H9 (cell line): ENCODE results near the gene VSTM4. TPM values are rescaled to one million over a fixed set of nuclear protein-coding genes. Genes with fewer than 3 reads are reported as not detected.

Experiments used
- DNase-seq: peaks from one replicate; pipeline ENCODE4 v3.0.0-alpha.2; 2017
- H2AFZ ChIP-seq: one replicate; pipeline ENCODE4 v1.6.1; 2013; ENCODE audit warnings: mild to moderate bottlenecking, low read length, control low read depth, moderate library complexity
- H2AK5ac ChIP-seq: 2 replicates; pipeline ENCODE4 v1.6.1; 2013; ENCODE audit warnings: low read length, control low read depth, mixed read lengths; ENCODE audit not compliant: insufficient read length
- H2BK120ac ChIP-seq: one replicate; pipeline ENCODE4 v1.6.1; 2013; ENCODE audit warnings: low read depth, mild to moderate bottlenecking, low read length, control low read depth, inconsistent platforms; ENCODE audit not compliant: poor library complexity, severe bottlenecking
- H2BK12ac ChIP-seq: 2 replicates; pipeline ENCODE4 v1.6.1; 2013; ENCODE audit warnings: low read length, control low read depth, mixed read lengths, low read depth; ENCODE audit not compliant: insufficient read length
- H2BK15ac ChIP-seq: 2 replicates; pipeline ENCODE4 v1.6.1; 2013; ENCODE audit warnings: low read depth, low read length, control low read depth
- H2BK20ac ChIP-seq: one replicate; pipeline ENCODE4 v1.6.1; 2013; ENCODE audit warnings: low read depth, mild to moderate bottlenecking, low read length, control low read depth, inconsistent platforms; ENCODE audit not compliant: poor library complexity, severe bottlenecking
- H2BK5ac ChIP-seq: 2 replicates; pipeline ENCODE4 v1.6.1; 2013; ENCODE audit warnings: low read length, control low read depth, mixed read lengths; ENCODE audit not compliant: insufficient read length
- H3K14ac ChIP-seq: 2 replicates; pipeline ENCODE4 v1.6.1; 2013; ENCODE audit warnings: low read length, control low read depth; ENCODE audit not compliant: insufficient read depth
- H3K18ac ChIP-seq: 2 replicates; pipeline ENCODE4 v1.6.1; 2013; ENCODE audit warnings: low read depth, mild to moderate bottlenecking, mixed read lengths, low read length, control low read depth; ENCODE audit not compliant: insufficient read length
- H3K23ac ChIP-seq: 2 replicates; pipeline ENCODE4 v1.6.1; 2013; ENCODE audit warnings: low read length, control low read depth, mixed read lengths, low read depth; ENCODE audit not compliant: insufficient read length
- H3K23me2 ChIP-seq: 2 replicates; pipeline ENCODE4 v1.6.1; 2013; ENCODE audit warnings: low read depth, mild to moderate bottlenecking, mixed read lengths, low read length, control low read depth; ENCODE audit not compliant: insufficient read length, poor library complexity, severe bottlenecking
- H3K27ac ChIP-seq: 2 replicates; pipeline ENCODE4 v1.5.1; 2013; ENCODE audit warnings: low read length, control low read depth, mixed read lengths, low read depth; ENCODE audit not compliant: insufficient read length
- H3K27me3 ChIP-seq: 2 replicates; pipeline ENCODE4 v1.6.1; 2013; ENCODE audit warnings: low read length, control low read depth, inconsistent platforms; ENCODE audit not compliant: insufficient read depth
- H3K4ac ChIP-seq: 2 replicates; pipeline ENCODE4 v1.6.1; 2013; ENCODE audit warnings: low read depth, mild to moderate bottlenecking, control low read depth, inconsistent platforms, low read length, moderate library complexity
- H3K4me1 ChIP-seq: 2 replicates; pipeline ENCODE4 v1.6.1; 2013; ENCODE audit warnings: low read length, control low read depth, inconsistent platforms; ENCODE audit not compliant: insufficient read depth
- H3K4me2 ChIP-seq: 2 replicates; pipeline ENCODE4 v1.6.1; 2013; ENCODE audit warnings: low read length, control low read depth, mixed read lengths; ENCODE audit not compliant: insufficient read length, insufficient read depth
- H3K56ac ChIP-seq: 2 replicates; pipeline ENCODE4 v1.6.1; 2013; ENCODE audit warnings: low read depth, mild to moderate bottlenecking, mixed read lengths, low read length, control low read depth; ENCODE audit not compliant: insufficient read length
- H3K79me1 ChIP-seq: 2 replicates; pipeline ENCODE4 v1.6.1; 2013; ENCODE audit warnings: low read depth, mild to moderate bottlenecking, moderate library complexity, low read length, control low read depth, inconsistent platforms; ENCODE audit not compliant: insufficient read depth, poor library complexity, severe bottlenecking
- H3K79me2 ChIP-seq: 2 replicates; pipeline ENCODE4 v1.6.1; 2013; ENCODE audit warnings: low read length, control low read depth, inconsistent platforms; ENCODE audit not compliant: insufficient read depth
- H3K9ac ChIP-seq: 2 replicates; pipeline ENCODE4 v1.6.1; 2013; ENCODE audit warnings: low read length, control low read depth, mixed read lengths; ENCODE audit not compliant: insufficient read length; ENCODE audit errors: extremely low read depth
- H3K9me3 ChIP-seq: one replicate; pipeline ENCODE4 v1.6.1; 2013; ENCODE audit warnings: low read depth, low read length, inconsistent platforms; ENCODE audit not compliant: control insufficient read depth
- H3T11ph ChIP-seq: one replicate; pipeline ENCODE4 v1.6.1; 2013; ENCODE audit warnings: mild to moderate bottlenecking, low read length, control low read depth, inconsistent platforms
- H4K20me1 ChIP-seq: one replicate; pipeline ENCODE4 v1.6.1; 2013; ENCODE audit not compliant: control insufficient read depth, insufficient read length, insufficient read depth
- H4K5ac ChIP-seq: 2 replicates; pipeline ENCODE4 v1.6.1; 2013; ENCODE audit warnings: low read depth, mild to moderate bottlenecking, mixed read lengths, low read length, control low read depth; ENCODE audit not compliant: insufficient read length
- H4K8ac ChIP-seq: replicated peaks from 2 replicates; pipeline ENCODE4 v1.6.1; 2013; ENCODE audit warnings: low read length, control low read depth, mixed read lengths, low read depth; ENCODE audit not compliant: insufficient read length
- H4K91ac ChIP-seq: 2 replicates; pipeline ENCODE4 v1.6.1; 2013; ENCODE audit warnings: low read depth, mild to moderate bottlenecking, moderate library complexity, mixed read lengths, low read length, control low read depth; ENCODE audit not compliant: insufficient read length
- H3K27ac Mint-ChIP-seq, 3 experiments: 2 replicates in 2 of 3; 3 replicates in 1 of 3; pipeline ENCODE4 v1.8.0; 2020 to 2021; ENCODE audit warnings: mixed read lengths in 3 of 3, mild to moderate bottlenecking in 1 of 3, moderate library complexity in 1 of 3
- H3K27me3 Mint-ChIP-seq: 2 replicates; pipeline ENCODE4 v1.8.0; 2021; ENCODE audit warnings: low read depth, mild to moderate bottlenecking, moderate library complexity, mixed read lengths
- H3K36me3 Mint-ChIP-seq, 3 experiments: 2 replicates in 2 of 3; 3 replicates in 1 of 3; pipeline ENCODE4 v1.8.0; 2020 to 2021; ENCODE audit warnings: low read depth in 3 of 3, mixed read lengths in 3 of 3; ENCODE audit not compliant: insufficient read depth in 1 of 3
- H3K4me1 Mint-ChIP-seq, 2 experiments: 2 replicates each; pipeline ENCODE4 v1.8.0; 2020; ENCODE audit warnings: mixed read lengths in 2 of 2
- H3K4me3 Mint-ChIP-seq, 2 experiments: 2 replicates in 1 of 2; 3 replicates in 1 of 2; pipeline ENCODE4 v1.8.0; 2020 to 2021; ENCODE audit warnings: mild to moderate bottlenecking in 2 of 2, mixed read lengths in 2 of 2, moderate library complexity in 1 of 2
- H3K9me3 Mint-ChIP-seq, 2 experiments: 2 replicates in 1 of 2; 3 replicates in 1 of 2; pipeline ENCODE4 v1.8.0; 2020; ENCODE audit warnings: mild to moderate bottlenecking in 2 of 2, mixed read lengths in 2 of 2, moderate library complexity in 1 of 2
- WGBS: extraction: QIAGEN DNeasy Blood & Tissue Kit; methylation state at CpG from one replicate; pipeline ENCODE4 v1.1.7; 2013; ENCODE audit warnings: missing lambda C conversion rate, low lambda C conversion rate, mixed read lengths; ENCODE audit not compliant: insufficient read length; ENCODE audit errors: extremely low coverage; 5-methylcytosine and 5-hydroxymethylcytosine counted together
- total RNA-seq: library from RNA; stranded (reverse); gene quantifications from 2 replicates; pipeline ENCODE4 v1.2.1, GENCODE V29; 2021
- TF ChIP-seq, protein P1 (sequence below): fragments of 200-600 bp; sonication (generic); conservative IDR thresholded peaks from 3 replicates; pipeline ENCODE4 v1.8.0; 2021; ENCODE audit warnings: antibody characterized with exemption, mild to moderate bottlenecking

VSTM4 gene
- total RNA-seq, 1 experiment from 2014 or later: 0.44 TPM

DNA sequence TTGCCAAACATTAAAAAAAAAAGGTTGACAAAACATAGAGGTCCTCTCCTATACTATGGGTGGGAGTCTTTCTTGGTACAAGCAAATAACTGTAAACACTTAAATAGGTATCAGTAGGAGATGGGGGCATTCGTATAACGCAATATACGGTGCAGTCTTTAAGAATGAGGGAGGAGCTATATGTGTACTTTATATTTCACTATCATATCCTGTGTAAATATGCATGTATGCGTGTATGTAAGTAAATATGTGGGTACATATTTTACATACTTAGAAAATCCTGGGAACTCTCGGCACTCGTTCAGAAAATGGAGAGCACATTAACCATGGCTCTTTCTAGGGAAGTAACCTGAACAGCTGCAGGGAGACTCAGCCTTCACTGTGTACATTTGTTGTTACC, 93.6 kb downstream of the VSTM4 start:
- peaks cover 3% of the 10 kb centered on the region for H3K27me3 Mint-ChIP-seq
- Histone ChIP-seq H2BK15ac (no peak overlapping the region), H2BK5ac (no peak overlapping the region), H3K9me3 (no peaks in the 10 kb centered on the region), H2BK12ac (no peak overlapping the region), H3K4me2 (no peak overlapping the region), H3K23ac (no peak overlapping the region), H3K27ac (no peak overlapping the region), H3K27me3 (no peaks in the 10 kb centered on the region), H4K91ac (no peak overlapping the region), H3K14ac (no peak overlapping the region), H2AK5ac (no peak overlapping the region), H3T11ph (no peak overlapping the region), H4K5ac (no peak overlapping the region), H2AFZ (no peak overlapping the region), H3K9ac (no peak overlapping the region), H2BK120ac (no peak overlapping the region), H3K4ac (no peak overlapping the region), H3K79me1 (no peaks in the 10 kb centered on the region), H3K18ac (no peak overlapping the region), H2BK20ac (no peak overlapping the region), H3K4me1 (no peaks in the 10 kb centered on the region), H3K23me2 (no peaks in the 10 kb centered on the region), H4K8ac (no peak overlapping the region), H3K79me2 (no peaks in the 10 kb centered on the region), H4K20me1 (no peaks in the 10 kb centered on the region), H3K56ac (no peak overlapping the region)
- no peaks in the 10 kb centered on the region for H3K9me3 Mint-ChIP-seq
- no peaks in the 10 kb centered on the region for H3K36me3 Mint-ChIP-seq
- H3K4me1 Mint-ChIP-seq: no peaks in the 10 kb centered on the region
- TF ChIP-seq, protein P1, sequence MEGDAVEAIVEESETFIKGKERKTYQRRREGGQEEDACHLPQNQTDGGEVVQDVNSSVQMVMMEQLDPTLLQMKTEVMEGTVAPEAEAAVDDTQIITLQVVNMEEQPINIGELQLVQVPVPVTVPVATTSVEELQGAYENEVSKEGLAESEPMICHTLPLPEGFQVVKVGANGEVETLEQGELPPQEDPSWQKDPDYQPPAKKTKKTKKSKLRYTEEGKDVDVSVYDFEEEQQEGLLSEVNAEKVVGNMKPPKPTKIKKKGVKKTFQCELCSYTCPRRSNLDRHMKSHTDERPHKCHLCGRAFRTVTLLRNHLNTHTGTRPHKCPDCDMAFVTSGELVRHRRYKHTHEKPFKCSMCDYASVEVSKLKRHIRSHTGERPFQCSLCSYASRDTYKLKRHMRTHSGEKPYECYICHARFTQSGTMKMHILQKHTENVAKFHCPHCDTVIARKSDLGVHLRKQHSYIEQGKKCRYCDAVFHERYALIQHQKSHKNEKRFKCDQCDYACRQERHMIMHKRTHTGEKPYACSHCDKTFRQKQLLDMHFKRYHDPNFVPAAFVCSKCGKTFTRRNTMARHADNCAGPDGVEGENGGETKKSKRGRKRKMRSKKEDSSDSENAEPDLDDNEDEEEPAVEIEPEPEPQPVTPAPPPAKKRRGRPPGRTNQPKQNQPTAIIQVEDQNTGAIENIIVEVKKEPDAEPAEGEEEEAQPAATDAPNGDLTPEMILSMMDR: no peak
- WGBS: no CpG with 5 or more reads among the region's 6 CpGs
- no peak overlapping the region for H3K27ac Mint-ChIP-seq
- DNase-seq: no peak
- H3K4me3 Mint-ChIP-seq: no peak overlapping the region
